DMS 273 treated with DMSO at 0.1 percent for 48 hours (cell line): Measurements from ENCODE around the gene GRIK5.

Experiments used
- DNase-seq: peaks from one replicate; lab custom pipeline; 2025; lab: John Stamatoyannopoulos, UW

The GRIK5 gene

DNA sequence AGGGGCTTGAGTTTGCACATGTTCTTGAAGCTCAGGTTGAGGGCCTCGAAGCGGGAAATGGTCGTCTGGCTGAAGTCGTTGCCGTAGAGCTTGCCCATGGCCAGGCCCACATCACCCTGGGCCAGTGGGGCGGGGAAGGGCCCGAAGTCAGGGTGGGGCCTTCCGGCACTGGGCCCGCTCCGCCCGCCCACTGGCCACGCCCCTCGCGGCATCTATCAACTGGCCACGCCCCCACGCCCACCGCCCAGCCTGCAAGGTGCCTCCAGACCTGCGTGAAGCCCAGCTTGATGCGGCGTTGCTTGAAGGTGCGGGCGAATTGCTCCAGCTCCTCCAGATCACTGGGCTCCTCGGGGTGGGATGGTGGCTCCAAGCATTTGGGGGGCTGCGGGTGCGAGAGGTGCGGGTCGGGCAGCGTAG is 25.8 kb upstream of the GRIK5 start:
- no peak for DNase-seq

GRCh38 chr19:42095142-42095813 is 25.3 kb upstream of the GRIK5 start:
- DNase-seq: no peak

GRCh38 chr19:42093926-42094325 is 23.9 kb upstream of the GRIK5 start:
- DNase-seq: no peak

DNA sequence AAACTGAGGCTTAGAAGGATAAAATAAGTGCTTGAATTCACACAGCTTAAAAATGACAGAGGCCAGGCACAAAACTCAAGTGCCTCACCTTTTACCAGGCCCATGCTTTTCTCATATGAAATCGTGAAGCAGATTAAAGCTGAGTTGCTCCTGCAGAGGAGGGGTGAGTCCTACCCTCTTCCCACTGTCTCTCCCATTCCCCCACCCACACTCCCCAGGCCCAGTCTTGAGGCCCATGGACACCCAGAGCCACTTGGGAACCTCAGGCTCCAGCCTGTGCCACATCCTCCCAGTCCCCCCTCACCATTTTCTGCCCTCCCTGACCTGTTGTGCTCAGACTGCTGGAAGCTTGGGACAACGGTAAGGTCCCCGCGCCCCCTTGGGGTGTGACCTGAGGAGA is 23.5 kb upstream of the GRIK5 start:
- DNase-seq: no peak

DNA sequence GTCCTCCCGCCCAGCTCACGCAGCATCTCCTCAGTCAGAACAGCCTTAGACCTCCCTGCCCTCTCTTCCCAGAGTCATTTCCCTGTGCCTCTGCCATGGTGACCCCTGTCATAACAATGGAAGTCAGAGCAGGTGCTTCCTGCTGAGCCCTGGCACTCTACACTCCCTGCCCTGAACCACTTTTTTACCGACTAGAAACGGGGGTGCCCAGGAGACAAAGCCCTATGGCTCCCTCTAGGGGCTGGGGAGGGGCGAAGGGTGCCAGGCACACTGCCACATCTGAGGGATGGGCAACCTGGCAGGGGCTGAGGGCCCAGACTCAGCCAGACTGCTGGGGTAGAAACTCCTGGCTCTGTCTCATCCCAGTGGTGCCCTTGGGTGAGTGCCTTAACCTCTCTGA is 22.3 kb upstream of the GRIK5 start:
- DNase-seq: no peak

- DNase-seq: no peak
Observed at GRCh38 chr19:42091742-42092141, 21.7 kb upstream of the GRIK5 start.

DNA sequence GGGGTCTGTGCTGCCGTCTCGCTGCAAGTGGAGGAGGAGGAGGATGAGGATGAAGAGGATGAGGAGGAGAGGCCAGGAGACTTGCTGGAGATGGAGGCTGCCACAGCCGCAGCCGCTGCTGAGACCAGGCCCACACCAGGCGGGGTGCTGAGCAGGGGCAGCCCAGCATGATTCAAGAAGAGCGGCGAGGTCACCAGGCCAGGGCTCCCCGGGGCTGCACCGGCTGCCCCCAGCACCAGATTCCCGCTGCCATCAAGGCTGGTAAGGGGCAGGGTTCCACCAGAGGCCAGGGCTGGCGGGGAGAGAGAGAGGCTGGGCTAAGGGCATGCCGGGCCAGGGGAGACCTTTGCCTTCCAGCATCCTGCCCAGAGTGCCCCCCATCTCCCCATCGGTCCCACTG is 21.3 kb upstream of the GRIK5 start:
- no peak for DNase-seq

- DNase-seq: no peak
Observed at GRCh38 chr19:42090672-42091071, 20.7 kb upstream of the GRIK5 start.

- DNase-seq: no peak
Observed at GRCh38 chr19:42089772-42090171, 19.8 kb upstream of the GRIK5 start.

GRCh38 chr19:42089191-42089750 is 19.3 kb upstream of the GRIK5 start:
- no peak for DNase-seq

DNA sequence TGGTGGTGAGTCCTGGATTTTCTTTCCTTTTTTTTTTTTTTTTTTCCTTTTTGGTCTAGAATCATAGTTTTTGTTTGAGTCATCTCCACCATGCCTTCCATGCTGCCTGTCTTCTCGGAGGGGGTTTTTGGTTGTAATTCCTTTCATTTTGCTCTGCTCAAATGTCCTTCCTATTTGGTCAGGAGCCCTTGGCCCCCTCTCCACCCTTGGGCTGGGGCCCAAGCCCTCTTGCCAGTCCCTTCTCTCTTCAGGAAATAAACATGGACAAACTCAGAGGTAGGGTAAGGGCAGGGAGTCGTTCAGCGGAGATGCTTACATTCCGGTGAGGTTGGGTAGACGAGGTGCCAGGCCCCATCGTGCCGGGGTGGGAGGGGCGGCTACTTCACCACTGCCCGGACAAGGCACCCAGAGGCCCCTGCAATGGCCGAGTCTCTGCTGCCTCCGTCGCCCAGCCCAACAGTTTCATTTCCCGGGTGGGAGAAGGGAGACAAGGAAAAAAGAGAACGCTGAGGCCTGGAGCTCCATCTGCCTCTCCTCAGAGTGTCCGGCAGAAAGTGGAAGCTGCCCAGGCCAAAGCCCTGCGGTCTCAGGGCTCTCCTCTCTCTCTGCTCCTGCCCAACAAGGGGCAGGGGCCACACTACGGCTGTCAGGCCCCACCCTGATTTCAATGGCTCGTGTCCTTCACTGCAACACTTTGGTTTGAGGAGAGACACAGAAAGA is 18.6 kb upstream of the GRIK5 start:
- DNase-seq: no peak

GRCh38 chr19:42086770-42087550 is 17.0 kb upstream of the GRIK5 start:
- no peak for DNase-seq

DNA sequence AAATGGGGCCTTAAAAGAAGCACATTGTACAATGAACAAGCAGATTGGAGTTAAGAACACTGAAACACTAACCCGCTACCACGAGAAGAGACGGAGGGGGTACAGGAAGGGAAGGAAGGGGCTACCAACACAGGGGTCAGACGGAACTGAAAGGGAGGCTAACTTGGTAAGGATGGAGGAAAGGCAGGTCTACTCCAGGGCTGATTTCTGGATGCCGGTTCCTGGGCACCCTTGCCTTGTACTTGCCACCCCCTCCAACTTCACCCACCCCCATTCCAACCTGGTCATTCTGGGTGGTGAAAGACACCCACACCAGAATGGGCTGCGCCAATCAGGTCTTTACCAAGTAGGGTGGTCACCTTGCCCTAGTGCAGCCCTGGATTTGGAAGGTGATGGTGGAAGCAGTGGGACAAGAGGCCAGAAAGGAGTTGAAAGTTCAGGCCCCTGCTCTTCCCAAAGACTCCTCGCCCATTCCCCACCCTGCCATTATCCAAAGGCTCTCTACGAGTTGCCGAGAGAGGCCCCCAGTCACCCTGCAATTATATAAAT is 16.3 kb upstream of the GRIK5 start:
- DNase-seq: no peak

- no peak for DNase-seq
Observed at GRCh38 chr19:42083537-42083936, 13.5 kb upstream of the GRIK5 start.

DNA sequence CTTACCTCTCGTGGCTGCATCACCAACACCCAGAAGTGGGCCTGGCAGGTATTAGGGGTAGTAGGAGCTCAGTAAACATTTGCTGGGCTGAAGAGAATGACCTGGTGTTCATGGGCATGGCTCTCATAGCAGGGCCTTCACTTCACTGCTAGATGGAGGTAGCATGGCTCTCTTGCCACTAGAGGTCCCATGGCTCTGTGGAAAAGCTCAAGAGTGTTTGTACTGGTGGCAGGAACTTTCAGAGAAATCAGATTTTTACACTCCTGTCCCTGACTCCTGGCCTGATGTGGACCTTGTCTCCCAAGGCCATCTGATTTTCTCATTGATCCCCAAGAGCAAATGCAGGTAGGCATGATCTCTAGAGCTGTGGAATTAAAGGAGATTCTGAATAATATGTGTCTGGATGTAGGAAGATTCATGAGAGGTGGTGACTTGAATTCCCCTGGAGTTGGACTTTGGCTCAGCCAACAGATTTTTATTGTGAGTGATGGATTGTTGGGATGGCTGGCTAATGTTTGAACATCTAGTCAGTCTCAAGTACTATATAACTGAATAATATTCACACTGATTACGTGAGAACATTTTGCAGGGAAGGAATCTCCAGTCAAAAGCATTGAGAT is 11.7 kb upstream of the GRIK5 start:
- DNase-seq: no peak

GRCh38 chr19:42080764-42081375 is 10.9 kb upstream of the GRIK5 start:
- DNase-seq: no peak

DNA sequence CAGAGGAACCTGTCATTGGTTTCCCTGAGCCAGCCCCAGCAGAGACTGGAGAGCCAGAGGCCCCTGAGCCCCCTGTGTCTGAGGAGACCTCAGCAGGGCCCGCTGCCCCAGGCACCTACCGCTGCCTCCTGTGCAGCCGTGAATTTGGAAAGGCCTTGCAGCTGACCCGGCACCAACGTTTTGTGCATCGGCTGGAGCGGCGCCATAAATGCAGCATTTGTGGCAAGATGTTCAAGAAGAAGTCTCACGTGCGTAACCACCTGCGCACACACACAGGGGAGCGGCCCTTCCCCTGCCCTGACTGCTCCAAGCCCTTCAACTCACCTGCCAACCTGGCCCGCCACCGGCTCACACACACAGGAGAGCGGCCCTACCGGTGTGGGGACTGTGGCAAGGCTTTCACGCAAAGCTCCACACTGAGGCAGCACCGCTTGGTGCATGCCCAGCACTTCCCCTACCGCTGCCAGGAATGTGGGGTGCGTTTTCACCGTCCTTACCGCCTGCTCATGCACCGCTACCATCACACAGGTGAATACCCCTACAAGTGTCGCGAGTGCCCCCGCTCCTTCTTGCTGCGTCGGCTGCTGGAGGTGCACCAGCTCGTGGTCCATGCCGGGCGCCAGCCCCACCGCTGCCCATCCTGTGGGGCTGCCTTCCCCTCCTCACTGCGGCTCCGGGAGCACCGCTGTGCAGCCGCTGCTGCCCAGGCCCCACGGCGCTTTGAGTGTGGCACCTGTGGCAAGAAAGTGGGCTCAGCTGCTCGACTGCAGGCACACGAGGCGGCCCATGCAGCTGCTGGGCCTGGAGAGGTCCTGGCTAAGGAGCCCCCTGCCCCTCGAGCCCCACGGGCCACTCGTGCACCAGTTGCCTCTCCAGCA is 10.1 kb upstream of the GRIK5 start:
- no peak for DNase-seq

GRCh38 chr19:42079276-42079669 is 9.3 kb upstream of the GRIK5 start:
- no peak for DNase-seq

GRCh38 chr19:42078538-42079275 is 8.7 kb upstream of the GRIK5 start:
- DNase-seq: no peak

DNA sequence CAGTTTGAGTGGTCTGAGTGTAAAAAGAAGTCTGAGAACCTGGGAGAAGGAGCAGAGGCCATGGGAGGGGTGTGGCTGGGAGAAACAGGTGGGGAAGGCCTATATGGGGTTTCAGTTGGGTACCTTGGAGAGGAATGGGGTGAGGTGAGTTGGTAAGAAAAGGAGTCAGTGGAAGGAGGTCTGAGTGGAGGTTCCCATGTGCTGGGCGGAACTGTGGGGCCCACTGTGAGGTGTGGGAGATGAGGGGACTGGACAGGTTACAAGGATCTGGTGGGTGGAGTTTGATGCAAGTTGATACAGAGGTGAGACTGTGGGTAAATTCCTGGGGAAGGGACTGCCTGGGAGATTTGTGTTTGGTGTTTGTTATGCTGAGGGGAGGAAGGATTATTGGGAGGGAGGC is 8.1 kb upstream of the GRIK5 start:
- DNase-seq: no peak
